ENCODE measurements around the gene PIEZO2.
A peak's percentile ranks its signal among the peaks of the same experiment; 100 is the strongest.
"Not testable (repeated sequence)": the region's sequence is repeated elsewhere in the genome, so short reads cannot be mapped to it uniquely, and the experiment has no call there.

Gene PIEZO2

DNA sequence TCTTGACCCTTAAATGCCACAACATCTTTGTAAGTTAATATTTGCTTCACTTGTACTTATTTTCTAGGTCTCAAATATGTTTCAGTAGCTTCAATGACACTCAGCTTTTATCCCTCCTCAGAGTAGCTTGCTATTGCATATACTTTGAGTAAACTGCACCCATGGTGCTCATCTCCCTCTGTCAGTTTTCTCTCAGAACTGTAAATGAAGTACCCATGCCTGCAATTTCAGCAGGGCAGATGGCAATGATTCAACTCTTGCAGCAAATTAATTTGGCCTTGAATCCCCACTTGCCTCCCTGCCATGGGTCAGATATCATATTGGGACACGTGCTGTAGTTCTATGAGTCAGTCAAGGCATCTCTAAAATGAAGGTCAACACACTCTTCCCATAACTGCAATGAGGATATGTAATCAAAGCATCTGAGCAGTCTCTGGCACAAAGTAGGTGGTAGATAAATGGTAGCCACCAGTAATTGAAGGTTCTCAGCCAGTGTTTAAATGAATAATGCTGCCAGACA lies 225.8 kb downstream of the PIEZO2 start:
- DNase-seq = no peak

DNA sequence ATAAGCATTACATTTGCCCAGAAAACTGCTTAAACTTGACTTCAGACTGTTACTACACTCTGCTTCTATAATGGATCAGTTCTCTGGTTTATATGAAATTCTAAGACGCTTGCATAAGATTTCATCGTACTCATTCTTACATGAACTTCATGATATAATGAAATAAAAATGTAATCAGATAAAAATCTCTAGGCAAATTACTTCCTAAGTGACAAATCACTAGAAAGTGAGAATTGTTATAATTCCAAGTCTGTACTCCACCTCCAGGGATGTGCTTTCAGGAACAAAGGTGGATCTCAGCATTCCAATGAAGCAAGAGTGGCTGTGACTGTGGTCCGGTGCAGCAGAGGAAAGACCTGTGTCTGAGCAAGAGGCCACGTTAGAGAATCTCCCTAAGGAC lies 226.2 kb downstream of the PIEZO2 start:
- no peak for DNase-seq

DNA sequence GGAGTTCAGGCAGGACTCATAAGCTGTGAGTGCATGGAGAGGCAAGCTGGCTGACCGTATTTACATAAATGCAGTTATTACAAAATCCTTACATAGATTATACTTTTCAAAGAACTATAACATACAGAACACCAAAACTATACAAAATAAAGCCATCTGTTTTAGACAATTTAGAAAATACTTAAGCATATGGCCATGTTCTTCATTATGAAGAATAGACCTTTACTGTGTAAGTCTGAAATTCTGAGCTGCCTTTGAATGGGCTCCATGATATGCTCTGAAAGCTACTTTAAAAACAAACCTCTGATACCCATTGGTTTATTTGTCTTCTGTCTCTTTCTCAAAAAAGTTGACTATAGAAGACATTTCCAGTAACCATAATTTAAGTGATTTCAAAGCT lies 226.7 kb downstream of the PIEZO2 start:
- DNase-seq = not testable (repeated sequence)

DNA sequence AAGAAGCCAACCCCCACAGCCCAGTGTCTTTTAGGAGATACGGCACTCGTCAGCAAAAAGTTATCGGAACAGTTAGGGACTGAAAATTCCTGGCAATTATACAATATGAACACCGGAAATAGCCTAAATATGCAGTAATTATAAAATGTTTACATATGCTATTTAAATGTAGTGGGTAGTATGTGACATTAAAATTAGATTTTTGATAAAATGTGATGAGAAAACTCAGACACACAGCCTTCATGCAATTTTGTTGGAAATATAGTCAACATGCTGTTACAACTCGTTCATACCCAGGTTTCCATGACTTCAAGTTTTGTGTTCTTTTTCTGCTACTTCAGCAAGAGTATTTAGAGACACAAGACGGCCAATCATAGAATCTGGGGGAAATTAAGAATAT lies 229.1 kb downstream of the PIEZO2 start:
- not testable (repeated sequence) for DNase-seq

DNA sequence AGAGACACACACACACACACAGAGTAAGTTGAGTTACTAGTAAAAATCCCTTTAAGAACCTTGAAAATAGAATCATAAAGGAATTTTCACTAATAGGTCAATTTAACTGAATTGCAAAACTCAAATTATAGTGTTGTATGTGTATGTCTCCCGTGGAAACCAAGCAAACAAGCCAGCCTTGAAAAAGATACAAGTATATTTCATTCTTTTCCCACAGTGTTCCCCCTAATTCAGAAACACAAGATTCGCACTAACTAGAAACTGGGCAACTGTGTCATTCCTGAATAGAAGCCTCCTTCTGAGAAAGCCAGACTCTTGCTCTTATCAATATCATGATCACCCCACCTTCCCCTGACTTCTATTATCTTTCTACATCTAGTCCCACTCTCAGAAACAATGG lies 229.5 kb downstream of the PIEZO2 start:
- DNase-seq = no peak

DNA sequence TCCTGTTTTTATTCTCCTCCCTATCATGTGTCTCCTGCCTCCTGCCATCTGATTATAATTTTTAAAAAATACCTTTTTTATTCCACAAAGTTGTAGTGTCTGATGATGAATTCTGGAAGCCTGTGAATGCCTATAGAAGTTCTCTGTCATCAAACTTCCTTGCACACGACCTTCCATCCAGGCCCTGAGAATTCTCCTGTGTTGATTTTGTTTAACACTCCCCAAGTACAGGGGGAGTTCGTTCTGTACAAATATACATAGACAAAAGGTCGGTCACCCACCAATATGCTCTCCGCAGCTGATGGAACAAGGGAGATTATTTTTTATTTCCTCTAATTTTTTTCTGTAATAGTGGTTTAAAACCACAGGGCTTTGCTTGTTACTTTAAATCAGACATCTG lies 232.5 kb downstream of the PIEZO2 start:
- no peak for DNase-seq

DNA sequence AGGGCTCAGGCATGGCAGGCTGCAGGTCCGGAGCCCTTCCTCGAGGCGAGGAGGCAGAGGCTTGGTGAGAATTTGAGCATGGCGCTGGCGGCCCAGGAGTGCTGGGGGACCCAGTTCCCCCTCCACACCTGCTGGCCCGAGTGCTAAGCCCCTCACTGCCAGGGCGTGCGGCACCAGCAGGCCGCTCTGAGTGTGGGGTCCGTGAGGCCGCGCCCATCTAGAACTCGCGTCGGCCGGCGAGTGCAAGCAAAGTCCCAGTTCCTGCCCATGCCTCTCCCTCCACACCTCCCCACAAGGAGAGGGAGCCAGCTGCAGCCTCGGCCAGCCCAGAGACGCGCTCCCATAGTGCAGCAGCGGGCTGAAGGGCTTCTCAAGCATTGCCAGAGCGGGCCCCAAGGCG lies 233.0 kb downstream of the PIEZO2 start:
- DNase-seq = no peak

DNA sequence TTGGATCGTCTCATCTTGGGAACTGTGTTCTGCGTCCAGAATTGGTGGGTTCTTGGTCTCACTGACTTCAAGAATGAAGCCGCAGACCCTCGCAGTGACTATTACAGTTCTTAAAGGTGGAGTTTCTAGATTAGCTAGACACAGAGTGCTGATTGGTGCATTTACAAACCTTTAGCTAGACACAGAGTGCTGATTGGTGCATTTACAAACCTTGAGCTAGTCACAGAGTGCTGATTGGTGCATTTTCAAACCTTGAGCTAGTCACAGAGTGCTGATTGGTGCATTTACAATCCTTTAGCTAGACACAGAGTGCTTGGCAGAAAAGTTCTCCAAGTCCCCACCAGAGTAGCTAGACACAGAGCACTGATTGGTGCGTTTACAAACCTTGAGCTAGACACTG lies 233.6 kb downstream of the PIEZO2 start:
- not testable (repeated sequence) for DNase-seq

DNA sequence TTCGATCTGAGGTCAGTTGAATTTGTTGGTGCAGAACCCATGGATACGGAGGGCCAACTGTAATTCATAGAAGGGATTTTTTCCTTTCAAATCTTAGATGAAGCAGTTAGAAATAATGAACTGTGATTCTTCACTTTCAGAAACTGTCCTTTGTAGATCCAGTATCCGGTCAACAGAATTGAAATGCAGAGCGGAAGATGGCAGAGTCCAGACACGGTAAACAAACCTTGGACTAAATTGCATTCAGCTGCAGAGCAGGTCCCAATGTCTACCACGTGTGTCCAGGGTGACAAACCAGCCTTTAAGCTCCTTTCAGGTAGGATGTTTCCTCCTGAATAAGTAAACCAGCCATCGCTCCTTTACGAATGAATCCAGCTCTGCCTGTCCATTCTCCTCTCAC lies 234.8 kb downstream of the PIEZO2 start:
- DNase-seq = not testable (repeated sequence)

DNA sequence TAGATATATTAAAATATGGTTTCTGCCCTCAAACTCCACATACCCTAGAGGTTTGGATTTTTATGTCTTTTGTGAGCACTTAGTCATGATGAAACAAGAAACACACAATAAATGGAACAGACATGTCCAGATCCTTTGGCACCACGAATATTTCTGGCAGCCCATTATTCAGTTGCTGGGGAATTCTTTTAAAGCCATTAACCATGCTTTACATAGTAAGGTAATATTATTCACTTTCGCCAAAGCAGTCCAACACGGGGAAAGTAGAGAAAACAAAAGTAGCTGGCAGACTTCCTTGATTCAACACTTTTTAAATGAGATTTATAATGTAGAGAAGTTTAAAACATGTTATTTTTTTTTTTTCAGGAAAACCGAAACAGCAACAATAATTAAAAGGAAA lies 235.4 kb downstream of the PIEZO2 start:
- DNase-seq = no peak

DNA sequence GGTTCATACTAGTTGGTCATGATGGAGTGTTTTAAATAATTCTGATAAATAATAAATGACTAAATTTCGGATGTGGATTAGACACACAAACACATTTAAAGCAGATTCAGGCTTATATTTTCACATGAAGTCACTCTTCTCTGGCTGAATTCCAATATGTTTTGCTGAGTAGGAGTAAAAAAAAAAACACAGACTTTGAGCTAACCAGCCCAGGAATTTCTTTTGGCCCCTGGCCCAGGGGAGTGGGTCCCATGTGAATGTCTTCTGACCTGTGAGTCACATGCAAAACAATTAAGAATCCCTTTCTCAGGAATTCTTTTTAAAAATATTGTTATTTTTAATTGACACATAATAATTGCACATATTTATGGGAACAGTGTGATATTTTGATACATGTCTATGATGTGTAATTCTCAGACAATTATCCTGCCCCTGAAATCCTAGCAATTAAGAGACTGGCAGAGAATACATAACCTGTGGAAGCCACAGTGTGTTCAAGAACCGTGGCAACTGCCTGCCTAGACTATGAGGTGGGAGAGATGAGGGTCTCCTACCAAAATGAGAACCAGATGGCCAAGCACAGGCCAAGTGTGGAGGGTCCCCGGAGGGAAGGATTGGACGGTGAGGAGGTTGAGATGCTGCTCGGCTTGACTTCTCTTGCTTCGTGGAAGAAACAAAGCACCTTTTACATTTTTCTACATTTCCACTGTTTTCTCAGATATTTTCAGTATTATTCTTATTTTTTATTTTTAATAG lies 236.4 kb downstream of the PIEZO2 start:
- no peak for DNase-seq

DNA sequence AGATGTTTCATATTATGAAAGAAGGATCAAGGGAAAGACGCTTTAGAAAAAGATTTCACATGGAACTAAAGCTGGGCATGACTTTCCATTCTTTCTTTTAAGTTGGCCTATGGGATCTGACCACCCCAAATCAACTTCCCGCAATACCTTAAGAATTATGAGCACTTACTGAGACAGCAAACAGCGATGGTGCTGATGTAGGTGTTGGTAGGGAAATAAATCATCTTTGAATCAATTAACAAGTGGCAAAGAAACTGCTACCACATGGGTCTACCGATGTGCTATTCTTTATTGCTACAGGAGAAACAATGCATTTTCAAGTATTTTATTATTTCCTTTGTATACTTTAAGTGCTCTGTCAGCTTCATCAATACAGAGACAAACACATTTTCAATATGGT lies 239.6 kb downstream of the PIEZO2 start:
- no peak for DNase-seq

DNA sequence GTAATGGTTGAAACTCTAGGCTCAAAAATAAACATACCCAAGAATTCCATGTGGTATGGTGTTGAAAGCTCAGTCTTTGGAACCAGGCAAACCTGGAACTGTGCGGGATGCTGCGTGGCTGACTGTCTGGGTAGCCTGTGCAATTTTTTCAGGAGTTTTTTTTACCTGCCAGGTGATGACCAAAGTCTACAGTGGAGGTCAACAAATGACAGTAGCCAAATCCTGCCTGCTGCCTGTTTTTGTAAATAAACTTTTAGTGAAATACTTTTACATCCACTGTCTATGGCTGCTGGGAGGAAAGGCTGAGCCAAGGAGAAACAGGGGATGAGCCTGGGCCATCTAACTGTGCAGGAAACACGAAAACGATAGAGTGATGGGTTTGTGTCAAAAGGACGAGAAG lies 240.6 kb downstream of the PIEZO2 start:
- no peak for DNase-seq

DNA sequence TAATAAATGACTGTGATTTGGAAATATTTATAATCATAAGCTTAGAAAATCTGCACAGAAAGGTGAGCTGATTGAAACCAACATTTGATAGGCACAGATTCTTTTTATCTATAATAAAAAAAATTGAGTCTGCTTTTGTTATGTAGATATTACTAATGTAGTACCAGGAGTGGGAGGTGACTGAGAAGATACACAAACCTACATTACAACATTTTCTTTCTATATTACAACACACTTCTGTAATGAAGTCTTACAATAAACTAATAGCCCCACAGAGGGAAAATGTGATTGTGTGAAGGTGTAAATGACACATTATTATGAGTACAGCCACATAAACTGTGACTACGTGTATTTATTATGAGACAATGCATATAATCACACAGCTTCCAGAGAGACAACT lies 241.6 kb downstream of the PIEZO2 start:
- DNase-seq = no peak

DNA sequence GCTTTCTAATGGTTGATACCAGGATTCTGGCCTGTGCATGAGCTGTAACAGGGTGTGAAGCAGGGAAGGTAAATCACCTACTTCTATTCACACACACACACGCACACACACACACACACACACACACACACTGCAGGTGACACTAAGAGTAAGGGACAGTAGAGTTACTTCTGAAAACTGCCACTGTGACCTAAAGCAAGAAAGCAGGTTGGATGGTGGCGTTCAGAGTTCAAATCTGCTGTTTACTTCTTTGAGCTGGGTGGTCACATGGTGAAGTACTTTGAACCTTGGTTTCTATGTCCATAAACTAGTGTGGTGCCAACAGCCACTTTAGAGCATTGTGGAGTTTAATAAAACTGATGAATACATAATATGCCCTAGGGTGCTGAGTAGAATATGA lies 248.0 kb downstream of the PIEZO2 start:
- DNase-seq = no peak

DNA sequence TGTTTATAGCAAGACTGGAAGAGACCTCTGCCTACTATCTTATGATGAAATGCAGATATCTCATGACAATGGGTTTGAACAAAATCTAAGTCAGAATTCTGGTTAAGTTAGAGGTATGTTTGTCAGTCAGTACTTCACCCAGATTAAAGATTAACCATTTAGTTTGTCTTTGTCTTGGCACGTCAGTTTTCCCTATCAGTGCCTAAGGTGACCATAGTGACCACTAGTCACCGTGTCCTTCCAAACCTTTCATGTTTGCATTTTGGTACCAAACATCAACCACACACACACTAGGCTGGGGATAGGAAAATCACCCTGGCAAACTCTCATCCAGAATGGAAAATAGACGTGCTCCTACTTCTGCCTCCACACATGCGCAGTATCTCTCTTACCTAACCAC lies 248.9 kb downstream of the PIEZO2 start:
- no peak for DNase-seq

DNA sequence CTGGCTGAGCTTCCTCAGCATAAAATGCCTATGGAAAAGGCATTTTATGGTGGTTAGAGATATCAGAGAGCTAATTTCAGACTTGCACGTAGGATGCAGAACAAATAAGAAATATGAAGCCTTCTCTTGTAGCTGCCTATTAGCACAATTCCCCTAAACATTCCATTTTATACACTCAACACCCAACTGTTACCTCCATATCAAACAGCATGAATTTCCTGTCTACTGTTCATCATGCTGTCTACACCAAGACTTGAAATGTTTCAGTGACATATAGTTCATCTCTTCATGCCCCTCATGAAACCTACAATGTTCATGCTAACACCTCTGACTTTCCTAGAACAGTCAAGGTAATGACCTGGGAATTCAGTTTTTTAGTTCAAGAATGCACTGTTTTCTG lies 249.9 kb downstream of the PIEZO2 start:
- DNase-seq = no peak

DNA sequence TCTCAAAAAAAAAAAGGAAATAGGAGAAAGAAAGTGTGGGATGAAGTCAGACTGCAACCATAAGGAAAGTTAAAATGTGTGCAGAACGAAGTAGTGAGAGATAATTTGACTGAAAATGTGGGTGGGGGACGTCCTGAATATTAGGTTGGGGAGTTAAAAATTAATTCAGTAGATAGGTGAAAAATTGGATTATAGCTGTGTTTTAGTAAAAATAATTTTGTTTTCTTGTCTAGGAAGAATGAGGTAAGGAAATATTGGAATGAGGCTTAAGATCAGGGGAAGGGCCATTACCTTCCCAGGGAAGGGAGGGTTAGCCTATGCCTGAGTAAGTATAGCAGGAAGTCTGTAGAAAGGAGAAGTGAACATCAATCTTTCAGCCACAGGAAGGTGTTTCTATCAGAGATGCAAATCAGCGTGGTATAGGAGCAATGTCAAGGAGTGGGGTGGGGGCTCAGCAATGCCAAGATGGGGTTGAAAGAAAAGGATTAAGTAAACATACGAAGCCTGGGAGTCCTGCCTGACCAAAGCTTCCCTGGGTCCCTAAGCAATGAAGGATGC lies 250.9 kb downstream of the PIEZO2 start:
- DNase-seq = no peak

DNA sequence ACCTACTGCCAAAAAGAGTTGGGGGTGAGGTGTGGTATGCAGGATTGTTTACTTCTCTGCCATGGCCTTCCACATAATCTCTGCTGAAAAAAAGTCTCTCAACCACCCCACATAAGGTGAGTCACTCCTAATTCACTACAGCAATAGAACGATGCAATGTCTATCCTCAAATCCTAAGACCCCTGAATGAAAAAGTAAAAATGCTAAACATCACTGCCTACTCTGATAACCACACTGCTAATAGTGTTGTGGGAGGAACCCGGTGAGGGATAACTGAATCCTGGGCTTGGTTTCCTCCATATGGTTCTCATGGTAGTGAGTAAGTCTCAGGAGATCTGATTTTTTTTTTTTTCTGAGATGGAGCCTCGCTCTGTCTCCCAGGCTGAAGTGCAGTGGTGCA lies 252.5 kb downstream of the PIEZO2 start:
- DNase-seq = no peak

DNA sequence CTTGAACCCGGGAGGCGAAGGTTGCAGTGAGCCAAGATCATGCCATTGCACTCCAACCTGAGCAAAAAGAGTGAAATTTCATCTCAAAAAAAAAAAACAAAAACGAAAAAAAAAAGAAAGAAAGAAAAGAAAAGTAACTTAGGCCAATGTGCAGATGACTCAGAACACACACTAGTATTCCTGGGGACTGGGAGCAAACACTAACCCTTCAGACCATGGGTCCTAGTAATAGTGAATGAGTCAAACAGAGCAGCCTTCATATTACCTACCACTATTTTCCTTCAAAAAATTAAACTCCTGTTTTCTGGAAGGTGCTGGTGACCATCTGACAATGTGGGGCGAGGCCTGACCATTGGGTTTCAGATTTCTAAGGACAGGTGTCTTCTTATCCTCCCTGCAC lies 253.4 kb downstream of the PIEZO2 start:
- no peak for DNase-seq

DNA sequence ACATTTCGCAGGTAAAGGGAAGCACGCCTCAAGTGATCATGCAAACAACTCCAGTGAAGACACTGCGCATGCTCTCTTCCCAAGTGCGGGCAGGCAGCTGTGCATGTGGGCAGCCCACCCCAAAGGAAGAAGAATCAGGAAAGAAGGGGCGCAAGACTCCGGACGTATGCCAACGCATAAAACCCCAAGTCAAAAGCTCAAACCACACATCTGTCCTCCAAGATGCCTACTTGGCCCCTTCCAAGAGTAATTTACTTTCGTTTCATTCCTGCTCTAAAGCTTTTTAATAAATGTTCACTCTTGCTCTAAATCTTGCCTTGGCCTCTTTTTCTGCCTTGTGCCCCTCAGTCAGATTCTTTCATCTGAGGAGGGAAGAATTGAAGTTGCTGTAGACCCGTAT lies 254.9 kb downstream of the PIEZO2 start:
- no peak for DNase-seq

DNA sequence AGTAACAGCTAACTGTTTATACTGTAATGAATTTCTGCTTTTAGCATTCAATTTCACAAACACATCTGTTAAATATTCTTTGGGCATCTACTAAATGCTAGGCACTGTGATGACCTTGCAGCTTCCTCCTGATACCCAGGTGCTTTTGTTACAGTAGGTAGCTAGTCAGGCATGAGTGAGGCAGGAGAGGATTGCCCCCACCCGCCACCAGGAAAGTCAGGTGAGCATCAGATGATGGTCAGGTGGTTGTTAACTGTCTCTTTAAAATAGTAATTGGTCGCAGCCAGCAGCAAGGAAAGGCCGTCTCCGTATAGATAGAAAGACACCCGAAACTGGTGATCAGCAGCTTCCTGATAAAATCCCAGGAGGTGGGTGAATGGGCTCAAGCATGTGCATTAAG lies 255.6 kb downstream of the PIEZO2 start:
- peak in 1 of 3 experiments; percentile 38 for DNase-seq

DNA sequence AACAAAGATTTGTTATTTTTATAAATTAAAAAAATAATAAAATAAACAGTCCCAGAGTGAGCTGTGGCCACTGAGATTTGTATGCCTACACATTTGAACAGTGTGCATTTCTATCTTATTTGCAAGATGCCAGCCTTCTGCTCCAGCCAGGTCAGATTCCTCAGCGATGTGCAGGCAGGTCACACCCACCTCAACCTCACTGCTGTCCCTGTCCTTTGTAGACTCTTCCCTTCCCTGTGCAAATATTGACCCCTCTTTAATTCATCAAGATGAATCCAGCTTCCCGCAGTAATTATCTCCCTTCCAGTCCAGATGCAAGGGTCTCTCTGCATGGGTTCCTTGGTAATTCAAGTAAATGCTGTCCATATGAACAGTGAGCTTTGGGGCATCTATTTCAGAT lies 256.2 kb downstream of the PIEZO2 start:
- DNase-seq = peak in 2 of 3 experiments; percentile 11 to 79

DNA sequence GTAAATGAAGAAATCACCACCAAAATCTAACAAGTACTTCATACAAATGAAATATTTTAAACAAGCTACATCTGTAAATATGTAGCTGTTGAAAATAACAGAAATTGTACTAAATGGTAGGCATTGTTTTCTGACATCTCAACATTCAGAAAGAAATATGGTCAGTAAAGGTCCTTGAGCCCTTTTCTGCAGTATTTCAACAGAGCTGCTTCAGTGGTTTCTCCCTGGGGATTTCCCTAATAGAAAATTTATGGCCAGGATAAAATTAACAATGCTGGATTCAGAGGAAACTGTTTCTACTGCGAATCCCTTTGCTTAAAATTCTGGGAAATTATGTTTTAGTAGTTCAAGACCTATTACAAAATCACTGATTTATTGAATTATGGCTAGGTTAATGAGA lies 256.6 kb downstream of the PIEZO2 start:
- peak; percentile 5 to 61 (median 16) for DNase-seq

DNA sequence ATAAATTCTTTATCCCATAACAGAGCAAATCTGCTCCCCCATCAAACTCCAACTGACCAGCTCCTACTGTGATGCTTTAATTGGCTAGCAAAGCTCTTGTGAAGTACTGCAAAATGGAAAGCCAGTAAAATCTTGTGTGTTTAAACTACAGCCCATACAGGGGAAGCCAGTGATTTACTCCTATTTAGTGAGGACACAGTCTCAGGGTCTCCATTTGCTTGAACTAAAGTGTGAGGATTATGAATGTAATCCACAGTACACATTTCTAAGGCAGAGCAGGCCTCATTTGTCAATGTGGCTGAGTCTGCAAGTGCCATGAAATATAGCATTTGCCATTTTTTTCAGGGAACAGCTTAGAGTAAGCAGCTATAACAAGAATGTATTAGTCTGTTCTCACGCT lies 259.3 kb downstream of the PIEZO2 start:
- no peak for DNase-seq

All from NCI-H1417 (cell line).